ENCODE results near the gene KIAA0408. TPM values are rescaled to one million over a fixed set of nuclear protein-coding genes. Genes with fewer than 3 reads are reported as not detected.

KIAA0408 gene
- total RNA-seq, 2 donors from 2014 or later = 1.3 TPM

- intact Hi-C loops (cut with DNase I) = no loop called here
- ATAC-seq (no peak), DNase-seq (no peak)
- Histone ChIP-seq H3K27me3 (no peaks in the 10 kb centered on the region), H3K27ac (no peak overlapping the region), H3K36me3 (replicated peaks in 1 of 2; ENCODE audit: insufficient read depth in 1 of 2, low read depth in 2 of 2) (no peaks in the 10 kb centered on the region), H3K4me3 (no peak overlapping the region), H3K4me1 (peaks cover 3% of the 10 kb centered on the region), H3K9me3 (no peaks in the 10 kb centered on the region)
- TF ChIP-seq CTCF (IDR thresholded peaks at IDR 0.05) (no peak), POLR2A (IDR thresholded peaks at IDR 0.05) (no peak)
- WGBS, 2 donors = 81 to 83% methylated on average over 2 of the region's 2 CpGs
Observed at GRCh38 chr6:127453845-127454619, 5.2 kb downstream of the KIAA0408 start.

GRCh38 chr6:127452803-127453202, 6.4 kb downstream of the KIAA0408 start:
- DNase-seq (no peak), ATAC-seq (no peak)
- TF ChIP-seq CTCF (IDR thresholded peaks at IDR 0.05) (no peak), POLR2A (IDR thresholded peaks at IDR 0.05) (no peak)
- Histone ChIP-seq H3K4me1 (no peaks in the 10 kb centered on the region), H3K9me3 (no peaks in the 10 kb centered on the region), H3K36me3 (replicated peaks in 1 of 2; ENCODE audit: insufficient read depth in 1 of 2, low read depth in 2 of 2) (no peaks in the 10 kb centered on the region), H3K27me3 (no peaks in the 10 kb centered on the region), H3K4me3 (no peak overlapping the region), H3K27ac (no peak overlapping the region)
- intact Hi-C loops (cut with DNase I) = no loop called here

- ATAC-seq (no peak), DNase-seq (no peak)
- WGBS, 2 donors = 81 to 85% methylated on average over 3 of the region's 3 CpGs
- Histone ChIP-seq H3K36me3 (replicated peaks in 1 of 2; ENCODE audit: insufficient read depth in 1 of 2, low read depth in 2 of 2) (no peaks in the 10 kb centered on the region), H3K4me1 (no peaks in the 10 kb centered on the region), H3K27ac (no peak overlapping the region), H3K27me3 (no peaks in the 10 kb centered on the region), H3K4me3 (no peak overlapping the region), H3K9me3 (no peaks in the 10 kb centered on the region)
- TF ChIP-seq CTCF (IDR thresholded peaks at IDR 0.05) (no peak), POLR2A (IDR thresholded peaks at IDR 0.05) (no peak)
- intact Hi-C loops (cut with DNase I) = no loop called here
Observed at GRCh38 chr6:127451388-127451787, 7.8 kb downstream of the KIAA0408 start.

- H3K27me3 ChIP-seq = no peaks in the 10 kb centered on the region
- ATAC-seq (no peak), DNase-seq (no peak)
- H3K27ac ChIP-seq = no peak overlapping the region
- intact Hi-C loops (cut with DNase I) = no loop called here
- H3K4me3 ChIP-seq = no peak overlapping the region
- TF ChIP-seq CTCF (IDR thresholded peaks at IDR 0.05) = no peak
- no peak for TF ChIP-seq POLR2A (IDR thresholded peaks at IDR 0.05)
- H3K36me3 ChIP-seq (replicated peaks in 1 of 2; ENCODE audit: insufficient read depth in 1 of 2, low read depth in 2 of 2) = no peaks in the 10 kb centered on the region
- no peaks in the 10 kb centered on the region for H3K4me1 ChIP-seq
- H3K9me3 ChIP-seq = no peaks in the 10 kb centered on the region
Observed at GRCh38 chr6:127447780-127448179, 11.4 kb downstream of the KIAA0408 start.

GRCh38 chr6:127446356-127446755, 12.8 kb downstream of the KIAA0408 start:
- H3K4me3 ChIP-seq = no peak overlapping the region
- no peak for ATAC-seq
- no peaks in the 10 kb centered on the region for H3K36me3 ChIP-seq (replicated peaks in 1 of 2; ENCODE audit: insufficient read depth in 1 of 2, low read depth in 2 of 2)

More at GRCh38 chr6:127446356-127446755, 12.8 kb downstream of the KIAA0408 start:
- no peak overlapping the region for H3K27ac ChIP-seq
- H3K4me1 ChIP-seq = no peaks in the 10 kb centered on the region
- WGBS, 2 donors = 68 to 83% methylated on average over 7 of the region's 7 CpGs
- TF ChIP-seq POLR2A (IDR thresholded peaks at IDR 0.05) = no peak
- no peak for TF ChIP-seq CTCF (IDR thresholded peaks at IDR 0.05)
- H3K27me3 ChIP-seq = no peaks in the 10 kb centered on the region
- intact Hi-C loops (cut with DNase I) = no loop called here
- DNase-seq = no peak
- no peaks in the 10 kb centered on the region for H3K9me3 ChIP-seq
